Mesendoderm (in vitro differentiated cells): ENCODE results near the gene GCHFR.

Source experiments
- DNase-seq: peaks from one replicate; pipeline ENCODE4 v3.0.0; 2013
- H2AK5ac ChIP-seq: 2 replicates; pipeline ENCODE4 v1.6.1; 2013; ENCODE audit warnings: low read length, inconsistent platforms
- H2BK120ac ChIP-seq: 2 replicates; pipeline ENCODE4 v1.6.1; 2013; ENCODE audit warnings: low read depth, mild to moderate bottlenecking, low read length, moderate library complexity, mixed read lengths
- H2BK15ac ChIP-seq: replicated peaks from 2 replicates; pipeline ENCODE4 v1.6.1; 2013; ENCODE audit warnings: low read depth, mild to moderate bottlenecking, moderate library complexity
- H2BK5ac ChIP-seq: 2 replicates; pipeline ENCODE4 v1.6.1; 2013; ENCODE audit warnings: low read length, inconsistent platforms
- H3K18ac ChIP-seq: 2 replicates; pipeline ENCODE4 v1.6.1; 2013; ENCODE audit warnings: mild to moderate bottlenecking, low read length, mixed read lengths
- H3K23ac ChIP-seq: one replicate; pipeline ENCODE4 v1.6.1; 2013; ENCODE audit warnings: low read length
- H3K27ac ChIP-seq: 2 replicates; pipeline ENCODE4 v1.5.1; 2013; ENCODE audit warnings: low read depth, mild to moderate bottlenecking, inconsistent platforms, low read length, moderate library complexity
- H3K27me3 ChIP-seq: 2 replicates; pipeline ENCODE4 v1.6.1; 2013; ENCODE audit warnings: low read length, control low read depth, mild to moderate bottlenecking, inconsistent platforms; ENCODE audit not compliant: insufficient read depth, poor library complexity
- H3K36me3 ChIP-seq: 2 replicates; pipeline ENCODE4 v1.6.1; 2013; ENCODE audit warnings: low read length, inconsistent platforms; ENCODE audit not compliant: control insufficient read depth, insufficient read depth
- H3K4ac ChIP-seq: one replicate; pipeline ENCODE4 v1.6.1; 2013; ENCODE audit warnings: low read depth, mild to moderate bottlenecking, low read length, moderate library complexity
- H3K4me1 ChIP-seq: 2 replicates; pipeline ENCODE4 v1.6.1; 2013; ENCODE audit warnings: low read depth, low read length, inconsistent platforms; ENCODE audit not compliant: control insufficient read depth
- H3K4me2 ChIP-seq: 2 replicates; pipeline ENCODE4 v1.6.1; 2013; ENCODE audit warnings: low read length
- H3K4me3 ChIP-seq: 2 replicates; pipeline ENCODE4 v1.5.1; 2013; ENCODE audit warnings: mild to moderate bottlenecking, low read length
- H3K56ac ChIP-seq: one replicate; pipeline ENCODE4 v1.6.1; 2013; ENCODE audit warnings: low read length
- H3K79me1 ChIP-seq: 2 replicates; pipeline ENCODE4 v1.6.1; 2013; ENCODE audit warnings: low read length, inconsistent platforms
- H3K79me2 ChIP-seq: 2 replicates; pipeline ENCODE4 v1.6.1; 2013; ENCODE audit warnings: mild to moderate bottlenecking, low read length; ENCODE audit not compliant: control insufficient read depth, insufficient read depth
- H3K9ac ChIP-seq: 2 replicates; pipeline ENCODE4 v1.6.1; 2013; ENCODE audit warnings: low read length, inconsistent platforms
- H4K5ac ChIP-seq: one replicate; pipeline ENCODE4 v1.6.1; 2013; ENCODE audit warnings: low read length
- H4K8ac ChIP-seq: one replicate; pipeline ENCODE4 v1.6.1; 2013; ENCODE audit warnings: low read depth, mild to moderate bottlenecking, control low read depth, low read length, moderate library complexity
- WGBS: extraction: QIAGEN DNeasy Blood & Tissue Kit; methylation state at CpG from one replicate; pipeline ENCODE4 v1.1.7; 2013; ENCODE audit warnings: low lambda C conversion rate, missing lambda C conversion rate; ENCODE audit not compliant: insufficient coverage; ENCODE audit errors: extremely low coverage; 5-methylcytosine and 5-hydroxymethylcytosine counted together

The GCHFR gene

DNA sequence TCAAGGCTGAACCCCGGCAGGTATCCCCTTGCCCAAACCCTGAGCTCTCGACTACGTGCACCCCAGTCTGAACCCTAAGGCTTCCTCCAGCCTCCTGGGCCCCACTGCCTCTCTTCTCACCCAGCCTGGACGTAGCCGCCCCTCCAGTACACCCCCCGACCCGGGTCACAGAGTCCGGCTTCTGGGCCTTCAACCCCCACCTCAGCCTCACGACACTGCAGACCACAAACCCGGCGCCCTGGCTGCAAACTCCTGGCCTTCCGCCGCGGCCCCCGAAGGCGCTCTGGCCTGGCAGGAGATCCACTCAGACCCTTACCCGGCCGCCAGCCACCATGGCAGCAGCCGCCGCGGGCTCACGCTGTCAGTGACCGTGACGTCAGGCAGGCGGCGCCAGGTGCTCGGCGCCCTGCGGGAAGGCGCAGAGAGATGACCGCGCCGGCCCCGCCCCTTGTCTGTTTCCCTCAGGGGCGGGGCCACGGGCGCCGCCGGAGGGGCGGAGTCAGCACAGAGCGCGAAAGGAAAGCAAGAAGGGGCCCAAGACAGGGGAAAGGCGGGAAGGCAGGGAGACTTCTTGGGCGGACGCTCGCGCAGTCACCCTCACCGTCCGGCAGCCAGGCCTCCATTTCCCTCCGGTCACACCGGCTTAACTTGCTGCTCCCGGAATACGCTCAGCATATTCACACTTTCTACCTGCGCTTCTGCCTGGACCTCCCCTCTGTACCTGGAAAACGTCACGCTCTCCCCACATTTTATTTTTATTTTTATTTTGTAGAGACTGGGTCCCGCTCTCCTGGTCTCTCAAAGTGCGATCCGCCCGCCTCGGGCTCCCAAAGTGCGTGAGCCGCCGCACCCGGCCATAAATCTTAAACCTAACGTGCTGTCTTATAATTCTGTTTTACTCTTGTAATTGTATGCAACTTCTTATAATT is 8.7 kb upstream of the GCHFR start, which contains the start of gene RMDN3:
RMDN3 (minus strand) TSS at position 372 of the 929 bp plus-strand sequence. CDS start 471 bp downstream, outside the sequence.
- Histone ChIP-seq H3K23ac (peak within 1 kb of the TSS; percentile 92), H3K4ac (no peak within 1 kb of the TSS), H3K27ac (peak within 1 kb of the TSS; percentile 81), H2BK5ac (peak within 1 kb of the TSS; percentile 95), H3K4me2 (peak within 1 kb of the TSS; percentile 84), H2BK120ac (no peak within 1 kb of the TSS), H3K79me1 (peaks cover 9% of the 10 kb centered on the region), H4K8ac (no peak within 1 kb of the TSS), H2BK15ac (no peak within 1 kb of the TSS), H4K5ac (peak within 1 kb of the TSS; percentile 87), H3K27me3 (no peaks in the 10 kb centered on the region), H3K56ac (peak within 1 kb of the TSS; percentile 99), H3K18ac (peak within 1 kb of the TSS; percentile 62), H3K4me3 (peak within 1 kb of the TSS; percentile 95), H3K4me1 (no peaks in the 10 kb centered on the region), H3K79me2 (peaks cover 4% of the 10 kb centered on the region), H3K9ac (peak within 1 kb of the TSS; percentile 98), H3K36me3 (no peaks in the 10 kb centered on the region), H2AK5ac (no peak within 1 kb of the TSS)
- peak; percentile 97 for DNase-seq
- WGBS: no CpG with 5 or more reads among the region's 66 CpGs

GRCh38 chr15:40755812-40756208 is 8.1 kb upstream of the GCHFR start:
- Histone ChIP-seq H3K18ac (no peak overlapping the region), H3K4me1 (no peaks in the 10 kb centered on the region), H2BK120ac (no peak overlapping the region), H3K9ac (peak overlapping the region; percentile 98), H3K4me2 (no peak overlapping the region), H3K27me3 (no peaks in the 10 kb centered on the region), H3K23ac (no peak overlapping the region), H3K36me3 (no peaks in the 10 kb centered on the region), H2BK5ac (no peak overlapping the region), H3K27ac (no peak overlapping the region), H3K79me2 (peaks cover 4% of the 10 kb centered on the region), H4K5ac (no peak overlapping the region), H2BK15ac (no peak overlapping the region), H3K4me3 (no peak overlapping the region), H2AK5ac (no peak overlapping the region), H4K8ac (no peak overlapping the region), H3K56ac (peak overlapping the region; percentile 99), H3K79me1 (peaks cover 9% of the 10 kb centered on the region), H3K4ac (no peak overlapping the region)
- no peak for DNase-seq
- no CpG with 5 or more reads among the region's 10 CpGs for WGBS

DNA sequence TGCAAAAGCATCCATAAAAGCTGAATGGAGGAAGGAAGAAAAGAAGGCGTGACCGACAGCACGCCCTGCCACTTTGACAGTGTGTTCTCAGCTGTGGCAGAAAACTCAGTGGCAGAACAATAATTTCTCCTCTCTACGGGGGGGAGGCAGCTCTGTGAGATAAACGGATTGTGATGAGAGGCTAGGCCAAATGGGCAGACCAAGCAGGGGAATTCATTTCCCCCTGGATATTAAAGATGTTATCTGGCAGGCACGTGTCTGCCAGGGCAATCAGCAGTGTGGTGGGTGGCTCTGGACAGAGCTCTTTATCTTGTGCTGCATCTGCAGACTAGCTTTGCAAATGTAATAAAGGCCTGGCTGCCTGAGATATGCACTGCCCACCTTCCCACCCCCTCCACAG is 6.9 kb upstream of the GCHFR start:
- H3K27ac ChIP-seq: no peak overlapping the region
- no CpG with 5 or more reads among the region's 6 CpGs for WGBS

GRCh38 chr15:40759961-40760360 is 3.9 kb upstream of the GCHFR start:
- no peak overlapping the region for H3K56ac ChIP-seq
- H3K23ac ChIP-seq: no peak overlapping the region
- no peak overlapping the region for H2BK5ac ChIP-seq

More for the DNA sequence above, 6.9 kb upstream of the GCHFR start:
- H2AK5ac ChIP-seq: no peak overlapping the region
- no peak overlapping the region for H2BK5ac ChIP-seq
- no peak overlapping the region for H4K5ac ChIP-seq
- H3K36me3 ChIP-seq: no peaks in the 10 kb centered on the region
- H3K56ac ChIP-seq: no peak overlapping the region
- no peak overlapping the region for H3K18ac ChIP-seq
- no peak overlapping the region for H3K9ac ChIP-seq
- H3K79me1 ChIP-seq: peaks cover 5% of the 10 kb centered on the region
- no peak overlapping the region for H2BK120ac ChIP-seq
- H3K4me3 ChIP-seq: no peak overlapping the region
- H4K8ac ChIP-seq: no peak overlapping the region
- H3K4me1 ChIP-seq: no peaks in the 10 kb centered on the region
- H3K23ac ChIP-seq: no peak overlapping the region
- H3K4me2 ChIP-seq: no peak overlapping the region
- peaks cover 4% of the 10 kb centered on the region for H3K79me2 ChIP-seq
- no peak overlapping the region for H3K4ac ChIP-seq
- DNase-seq: peak; percentile 69
- no peak overlapping the region for H2BK15ac ChIP-seq
- H3K27me3 ChIP-seq: no peaks in the 10 kb centered on the region

DNA sequence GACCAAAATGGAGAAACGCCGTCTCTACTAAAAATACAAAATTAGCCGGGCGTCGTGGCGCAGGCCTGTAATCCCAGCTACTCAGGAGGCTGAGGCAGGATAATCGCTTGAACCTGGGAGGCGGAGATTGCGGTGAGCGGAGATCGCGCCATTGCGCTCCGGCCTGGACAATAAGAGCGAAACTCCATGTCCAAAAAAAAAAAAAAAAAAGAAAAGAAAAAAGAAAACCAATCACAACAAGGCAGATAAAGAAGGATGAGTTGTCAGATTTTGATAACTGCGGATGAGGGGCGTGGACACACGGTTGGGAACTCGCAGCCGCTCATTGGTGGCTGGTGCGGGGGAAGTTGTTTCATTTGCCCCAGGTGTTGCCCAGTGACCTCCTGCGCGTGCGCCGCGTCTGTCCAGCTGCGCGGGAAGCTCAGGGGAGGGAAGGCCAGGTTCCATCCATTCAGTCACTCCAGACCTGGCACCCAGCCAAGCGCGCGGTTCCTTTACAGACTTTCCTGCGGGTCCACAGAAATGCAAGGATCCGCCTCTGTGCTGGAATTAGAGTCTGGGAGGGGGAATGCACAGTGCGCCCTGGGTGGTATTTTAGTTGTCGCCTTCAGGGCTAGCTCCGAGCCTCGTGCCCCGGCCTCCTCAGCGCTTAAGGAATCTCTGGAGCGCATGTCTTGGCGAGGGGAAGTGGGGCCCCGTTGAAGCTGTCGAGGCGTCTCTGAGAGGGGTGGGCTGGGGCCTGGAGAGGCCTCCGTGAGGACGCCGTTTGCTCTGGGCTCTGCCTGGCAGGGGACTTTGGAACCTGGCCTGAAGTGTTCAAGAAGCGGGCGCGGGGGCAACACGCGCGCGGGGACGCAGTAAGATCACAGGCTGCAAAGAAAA is 708 bp upstream of the GCHFR start:
- Histone ChIP-seq H3K4me2 (peak overlapping the region; percentile 82), H2AK5ac (no peak overlapping the region), H4K5ac (no peak overlapping the region), H3K56ac (peak overlapping the region; percentile 89), H3K79me2 (no peaks in the 10 kb centered on the region), H3K27me3 (no peaks in the 10 kb centered on the region), H3K4ac (no peak overlapping the region), H3K18ac (peak overlapping the region; percentile 44), H2BK5ac (no peak overlapping the region), H4K8ac (peak overlapping the region; percentile 95), H2BK120ac (no peak overlapping the region), H3K4me1 (peaks cover 9% of the 10 kb centered on the region), H3K4me3 (peak overlapping the region; percentile 20), H3K23ac (no peak overlapping the region), H3K9ac (peak overlapping the region; percentile 76), H3K79me1 (no peaks in the 10 kb centered on the region), H3K36me3 (no peaks in the 10 kb centered on the region), H2BK15ac (no peak overlapping the region), H3K27ac (peak overlapping the region; percentile 26)
- no CpG with 5 or more reads among the region's 55 CpGs for WGBS
- peak; percentile 60 for DNase-seq

More at GRCh38 chr15:40759961-40760360, 3.9 kb upstream of the GCHFR start:
- H3K36me3 ChIP-seq: no peaks in the 10 kb centered on the region
- no peak overlapping the region for H3K18ac ChIP-seq
- no CpG with 5 or more reads among the region's 5 CpGs for WGBS
- H2AK5ac ChIP-seq: no peak overlapping the region
- H4K8ac ChIP-seq: no peak overlapping the region
- no peak overlapping the region for H3K4me3 ChIP-seq
- no peak for DNase-seq
- H3K79me2 ChIP-seq: no peaks in the 10 kb centered on the region
- no peaks in the 10 kb centered on the region for H3K79me1 ChIP-seq
- no peak overlapping the region for H2BK15ac ChIP-seq
- no peak overlapping the region for H3K27ac ChIP-seq
- no peak overlapping the region for H2BK120ac ChIP-seq
- H3K4ac ChIP-seq: no peak overlapping the region
- H3K4me2 ChIP-seq: no peak overlapping the region
- no peaks in the 10 kb centered on the region for H3K27me3 ChIP-seq
- H3K9ac ChIP-seq: no peak overlapping the region
- peaks cover 4% of the 10 kb centered on the region for H3K4me1 ChIP-seq
- H4K5ac ChIP-seq: no peak overlapping the region
